K562 (cell line): Measurements from ENCODE around the gene MBD4.

Source experiments
- E2F1 ChIP-seq: sonication (generic); formaldehyde crosslinking; IDR thresholded peaks from 2 replicates; pipeline ENCODE4 v1.8.1; 2023; ENCODE audit warnings: mild to moderate bottlenecking, missing genetic modification reagents, moderate library complexity
- ELK1 ChIP-seq: sonication (generic); formaldehyde crosslinking; IDR thresholded peaks from 2 replicates; pipeline ENCODE4 v1.8.1; 2022; ENCODE audit warnings: missing genetic modification reagents
- PHF8 ChIP-seq: fragments of 200-600 bp; sonication (generic); IDR thresholded peaks from 2 replicates; pipeline ENCODE4 v1.6.1; 2012; ENCODE audit warnings: mixed run types, mild to moderate bottlenecking, inconsistent platforms, low read length, moderate library complexity, borderline replicate concordance
- POLR2A ChIP-seq: fragments of 450-650 bp; conservative IDR thresholded peaks from 2 replicates; pipeline ENCODE4 v1.6.1; 2016
- SMAD2 ChIP-seq: fragments of 150-350 bp; IDR thresholded peaks from 2 replicates; pipeline ENCODE4 v1.6.1; 2014; ENCODE audit warnings: low read depth, mild to moderate bottlenecking, low read length
- TAF15 ChIP-seq: fragments of 200-400 bp; formaldehyde crosslinking; IDR thresholded peaks from 2 replicates; pipeline ENCODE4 v1.6.1; 2017; ENCODE audit warnings: mild to moderate bottlenecking, low read depth, low read length, moderate library complexity
- U2AF1 ChIP-seq: fragments of 200-400 bp; formaldehyde crosslinking; optimal IDR thresholded peaks from 2 replicates; pipeline ENCODE3; 2017; ENCODE audit warnings: mild to moderate bottlenecking, low read depth, low read length, moderate library complexity
- TF ChIP-seq, protein P1 (sequence below), 2 experiments: IDR thresholded peaks; 2 replicates each; pipeline ENCODE4 v1.6.1; 2012; ENCODE audit warnings: improper control_type of control experiment in 2 of 2, low read depth in 2 of 2, low read length in 2 of 2, borderline replicate concordance in 1 of 2

GRCh38 chr3:129442947-129443346 lies 3.2 kb upstream of the MBD4 start:
- TF ChIP-seq, protein P1, sequence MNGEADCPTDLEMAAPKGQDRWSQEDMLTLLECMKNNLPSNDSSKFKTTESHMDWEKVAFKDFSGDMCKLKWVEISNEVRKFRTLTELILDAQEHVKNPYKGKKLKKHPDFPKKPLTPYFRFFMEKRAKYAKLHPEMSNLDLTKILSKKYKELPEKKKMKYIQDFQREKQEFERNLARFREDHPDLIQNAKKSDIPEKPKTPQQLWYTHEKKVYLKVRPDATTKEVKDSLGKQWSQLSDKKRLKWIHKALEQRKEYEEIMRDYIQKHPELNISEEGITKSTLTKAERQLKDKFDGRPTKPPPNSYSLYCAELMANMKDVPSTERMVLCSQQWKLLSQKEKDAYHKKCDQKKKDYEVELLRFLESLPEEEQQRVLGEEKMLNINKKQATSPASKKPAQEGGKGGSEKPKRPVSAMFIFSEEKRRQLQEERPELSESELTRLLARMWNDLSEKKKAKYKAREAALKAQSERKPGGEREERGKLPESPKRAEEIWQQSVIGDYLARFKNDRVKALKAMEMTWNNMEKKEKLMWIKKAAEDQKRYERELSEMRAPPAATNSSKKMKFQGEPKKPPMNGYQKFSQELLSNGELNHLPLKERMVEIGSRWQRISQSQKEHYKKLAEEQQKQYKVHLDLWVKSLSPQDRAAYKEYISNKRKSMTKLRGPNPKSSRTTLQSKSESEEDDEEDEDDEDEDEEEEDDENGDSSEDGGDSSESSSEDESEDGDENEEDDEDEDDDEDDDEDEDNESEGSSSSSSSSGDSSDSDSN (IDR thresholded peaks at IDR 0.05; ENCODE audit: borderline replicate concordance in 1 of 2, low read depth in 2 of 2, low read length in 2 of 2), result no peak
- TF ChIP-seq ELK1 (CRISPR knock-in tag), result no peak
- no peak for TF ChIP-seq SMAD2
- no peak for TF ChIP-seq U2AF1
- no peak for TF ChIP-seq E2F1 (CRISPR knock-in tag)
- TF ChIP-seq POLR2A, result no peak
- no peak for TF ChIP-seq TAF15
- TF ChIP-seq PHF8, result no peak
